Upper lobe of left lung (tissue), 4 donors: ENCODE measurements around the gene WNK2.

ENCODE experiments used
- EP300 ChIP-seq, 4 donors: sonication (generic); formaldehyde crosslinking; IDR thresholded peaks; one replicate each; pipeline ENCODE4 v1.5.1; 2017; ENCODE audit warnings: antibody characterized with exemption in 4 of 4, control low read depth in 2 of 4
- POLR2A ChIP-seq, 4 donors: fragments of 450-650 bp; IDR thresholded peaks; one replicate each; pipeline ENCODE4 v1.5.1; 2016 to 2017; ENCODE audit warnings: antibody characterized with exemption in 4 of 4, mild to moderate bottlenecking in 2 of 4
- POLR2AphosphoS5 ChIP-seq, 2 donors: sonication (generic); formaldehyde crosslinking; IDR thresholded peaks; one replicate each; pipeline ENCODE4 v1.5.1; 2017; ENCODE audit warnings: antibody characterized with exemption in 2 of 2
- TF ChIP-seq, protein P1 (sequence below), 6 experiments: fragments of 450-650 bp in 4 of 6; fragments of 200-600 bp in 2 of 6; sonication (generic) in 2 of 6; IDR thresholded peaks; one replicate each; pipeline ENCODE4 v1.5.1; 2016 to 2019; ENCODE audit warnings: antibody characterized with exemption in 6 of 6

DNA sequence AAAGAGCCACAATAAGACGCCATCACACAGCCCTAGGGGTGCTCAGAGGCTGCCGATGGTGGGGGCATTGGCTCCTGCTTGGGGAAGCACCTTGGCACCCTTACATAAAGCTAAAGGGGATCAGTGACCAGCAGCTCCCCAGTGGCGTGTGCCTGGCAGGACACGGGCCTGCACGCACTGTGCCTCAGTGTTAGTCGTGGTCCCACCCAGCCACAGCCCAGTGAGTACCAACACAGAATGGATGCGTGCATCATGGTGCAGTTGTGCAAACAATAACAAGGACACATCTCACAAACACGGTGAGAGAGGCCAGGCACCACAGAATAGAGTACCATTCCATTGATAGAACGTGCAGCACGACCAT, 103.2 kb downstream of the WNK2 start:
- TF ChIP-seq POLR2A (IDR thresholded peaks at IDR 0.05) (no peak), POLR2AphosphoS5 (IDR thresholded peaks at IDR 0.05) (no peak), EP300 (IDR thresholded peaks at IDR 0.05) (no peak)
- TF ChIP-seq, protein P1, sequence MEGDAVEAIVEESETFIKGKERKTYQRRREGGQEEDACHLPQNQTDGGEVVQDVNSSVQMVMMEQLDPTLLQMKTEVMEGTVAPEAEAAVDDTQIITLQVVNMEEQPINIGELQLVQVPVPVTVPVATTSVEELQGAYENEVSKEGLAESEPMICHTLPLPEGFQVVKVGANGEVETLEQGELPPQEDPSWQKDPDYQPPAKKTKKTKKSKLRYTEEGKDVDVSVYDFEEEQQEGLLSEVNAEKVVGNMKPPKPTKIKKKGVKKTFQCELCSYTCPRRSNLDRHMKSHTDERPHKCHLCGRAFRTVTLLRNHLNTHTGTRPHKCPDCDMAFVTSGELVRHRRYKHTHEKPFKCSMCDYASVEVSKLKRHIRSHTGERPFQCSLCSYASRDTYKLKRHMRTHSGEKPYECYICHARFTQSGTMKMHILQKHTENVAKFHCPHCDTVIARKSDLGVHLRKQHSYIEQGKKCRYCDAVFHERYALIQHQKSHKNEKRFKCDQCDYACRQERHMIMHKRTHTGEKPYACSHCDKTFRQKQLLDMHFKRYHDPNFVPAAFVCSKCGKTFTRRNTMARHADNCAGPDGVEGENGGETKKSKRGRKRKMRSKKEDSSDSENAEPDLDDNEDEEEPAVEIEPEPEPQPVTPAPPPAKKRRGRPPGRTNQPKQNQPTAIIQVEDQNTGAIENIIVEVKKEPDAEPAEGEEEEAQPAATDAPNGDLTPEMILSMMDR (IDR thresholded peaks at IDR 0.05): no peak
